Thyroid gland (tissue), 4 donors: ENCODE measurements around the gene FPR1. TPM values are rescaled to one million over a fixed set of nuclear protein-coding genes. Genes with fewer than 3 reads are reported as not detected.
"Not testable (repeated sequence)": the region's sequence is repeated elsewhere in the genome, so short reads cannot be mapped to it uniquely, and the experiment has no call there.

Source experiments
- DNase-seq, 2 donors: peaks; one replicate each; pipeline ENCODE4 v3.0.0-alpha.2; 2019
- H3K27ac ChIP-seq, 3 donors: fragments of 200-600 bp; sonication (generic); 1 replicate in 2 of 3; 2 replicates in 1 of 3; pipeline ENCODE4 v1.5.1; 2016 to 2019; ENCODE audit warnings: mild to moderate bottlenecking in 1 of 3, moderate library complexity in 1 of 3
- H3K27me3 ChIP-seq: fragments of 200-600 bp; sonication (generic); one replicate; pipeline ENCODE4 v1.5.1; 2019
- H3K36me3 ChIP-seq, 2 donors: fragments of 200-600 bp; sonication (generic); one replicate each; pipeline ENCODE4 v1.5.1; 2016 to 2019
- H3K4me1 ChIP-seq, 2 donors: fragments of 200-600 bp; sonication (generic); one replicate each; pipeline ENCODE4 v1.5.1; 2017 to 2019
- H3K4me3 ChIP-seq, 3 donors: fragments of 200-600 bp; sonication (generic); replicated peaks in 1 of 3; 1 replicate in 2 of 3; 2 replicates in 1 of 3; pipeline ENCODE4 v1.5.1; 2016; ENCODE audit warnings: mild to moderate bottlenecking in 1 of 3
- H3K9me3 ChIP-seq: fragments of 200-600 bp; sonication (generic); one replicate; pipeline ENCODE4 v1.5.1; 2017
- CTCF ChIP-seq, 6 experiments: fragments of 200-600 bp in 3 of 6; fragments of 450-650 bp in 3 of 6; sonication (generic) in 3 of 6; IDR thresholded peaks; one replicate each; pipeline ENCODE4 v1.5.1; 2016 to 2019; ENCODE audit warnings: antibody characterized with exemption in 6 of 6, mild to moderate bottlenecking in 2 of 6, inconsistent platforms in 1 of 6, moderate library complexity in 1 of 6
- POLR2A ChIP-seq, 2 donors: fragments of 450-650 bp; IDR thresholded peaks; one replicate each; pipeline ENCODE4 v1.6.1; 2017; ENCODE audit warnings: antibody characterized with exemption in 2 of 2, mild to moderate bottlenecking in 2 of 2, moderate library complexity in 1 of 2
- WGBS, 2 donors: methylation state at CpG; one replicate each; pipeline ENCODE4 v1.1.5; 2017; 5-methylcytosine and 5-hydroxymethylcytosine counted together
- intact Hi-C: fragments of 100-400 bp; cut with DNase I; formaldehyde crosslinking; loops from one replicate; pipeline ENCODE4 v1.15.1; 2023
- total RNA-seq, 4 donors: library from RNA; depleted of rRNA; stranded (reverse); fragments of >200 nt; gene quantifications; one replicate each; pipeline ENCODE4 v1.2.3, GENCODE V29; 2016

The FPR1 gene
- total RNA-seq, 4 donors from 2014 or later: 1.7 to 5.8 (median 3.3) TPM

- no peaks in the 10 kb centered on the region for H3K4me1 ChIP-seq
- no peaks in the 10 kb centered on the region for H3K36me3 ChIP-seq
- H3K9me3 ChIP-seq: no peaks in the 10 kb centered on the region
- H3K4me3 ChIP-seq: no peak overlapping the region
- WGBS, 2 donors: 73 to 84% methylated on average over 7 of the region's 7 CpGs
- intact Hi-C loops: no loop called here
- TF ChIP-seq POLR2A (IDR thresholded peaks at IDR 0.05) (no peak), CTCF (IDR thresholded peaks at IDR 0.05) (no peak)
- DNase-seq: no peak
- no peaks in the 10 kb centered on the region for H3K27me3 ChIP-seq
- H3K27ac ChIP-seq: no peak overlapping the region
These were observed 4.9 kb downstream of the FPR1 start for GRCh38 chr19:51746731-51747130.

GRCh38 chr19:51743405-51743804 is 8.3 kb downstream of the FPR1 start:
- H3K27me3 ChIP-seq: no peaks in the 10 kb centered on the region
- TF ChIP-seq CTCF (IDR thresholded peaks at IDR 0.05) (no peak), POLR2A (IDR thresholded peaks at IDR 0.05) (no peak)
- intact Hi-C loops: no loop called here
- H3K4me3 ChIP-seq: no peak overlapping the region
- H3K36me3 ChIP-seq: no peaks in the 10 kb centered on the region
- no peak overlapping the region for H3K27ac ChIP-seq
- no peaks in the 10 kb centered on the region for H3K4me1 ChIP-seq
- DNase-seq: no peak
- 79 to 88% methylated on average over 3 of the region's 3 CpGs for WGBS, 2 donors
- no peaks in the 10 kb centered on the region for H3K9me3 ChIP-seq

GRCh38 chr19:51742789-51743188 is 8.9 kb downstream of the FPR1 start:
- 55 to 66% methylated on average over 6 of the region's 6 CpGs for WGBS, 2 donors
- Histone ChIP-seq H3K9me3 (no peaks in the 10 kb centered on the region), H3K4me1 (no peaks in the 10 kb centered on the region), H3K4me3 (no peak overlapping the region), H3K27ac (no peak overlapping the region), H3K36me3 (no peaks in the 10 kb centered on the region), H3K27me3 (no peaks in the 10 kb centered on the region)
- no peak for DNase-seq
- intact Hi-C loops: no loop called here
- TF ChIP-seq CTCF (IDR thresholded peaks at IDR 0.05): no peak
- no peak for TF ChIP-seq POLR2A (IDR thresholded peaks at IDR 0.05)

GRCh38 chr19:51740356-51740755 is 11.3 kb downstream of the FPR1 start:
- Histone ChIP-seq H3K27ac (no peak overlapping the region), H3K27me3 (no peaks in the 10 kb centered on the region), H3K4me3 (no peak overlapping the region), H3K36me3 (no peaks in the 10 kb centered on the region), H3K4me1 (no peaks in the 10 kb centered on the region), H3K9me3 (no peaks in the 10 kb centered on the region)
- TF ChIP-seq CTCF (IDR thresholded peaks at IDR 0.05): no peak
- TF ChIP-seq POLR2A (IDR thresholded peaks at IDR 0.05): no peak
- no peak for DNase-seq
- WGBS, 2 donors: 70 to 82% methylated on average over 5 of the region's 5 CpGs
- intact Hi-C loops: no loop called here

- H3K27me3 ChIP-seq: no peaks in the 10 kb centered on the region
- intact Hi-C loops: no loop called here
- WGBS, 2 donors: 69 to 73% methylated on average over 13 of the region's 13 CpGs
These were observed 12.0 kb downstream of the FPR1 start for GRCh38 chr19:51739466-51740213.

GRCh38 chr19:51738523-51738922 is 13.2 kb downstream of the FPR1 start:
- H3K27me3 ChIP-seq, H3K27ac ChIP-seq, intact Hi-C loops, DNase-seq, H3K4me3 ChIP-seq, H3K4me1 ChIP-seq, H3K36me3 ChIP-seq, H3K9me3 ChIP-seq: not testable (repeated sequence)
- WGBS, 2 donors: 87 to 89% methylated on average over 10 of the region's 10 CpGs

More at GRCh38 chr19:51739466-51740213, 12.0 kb downstream of the FPR1 start:
- H3K36me3 ChIP-seq: no peaks in the 10 kb centered on the region
- no peaks in the 10 kb centered on the region for H3K9me3 ChIP-seq
- H3K4me1 ChIP-seq: no peaks in the 10 kb centered on the region
- no peak overlapping the region for H3K27ac ChIP-seq
- no peak overlapping the region for H3K4me3 ChIP-seq
- no peak for DNase-seq
- TF ChIP-seq POLR2A (IDR thresholded peaks at IDR 0.05): no peak
- TF ChIP-seq CTCF (IDR thresholded peaks at IDR 0.05): no peak
